Left ventricle myocardium inferior (tissue), 1 donor: Measurements from ENCODE around the gene TSPEAR. TPM values are rescaled to one million over a fixed set of nuclear protein-coding genes. Genes with fewer than 3 reads are reported as not detected.

Experiments used
- DNase-seq: peaks from one replicate; pipeline ENCODE4 v3.0.0-alpha.2; 2020
- H3K27ac ChIP-seq: fragments of 200-600 bp; replicated peaks from 2 replicates; pipeline ENCODE4 v1.8.0; 2021
- H3K27me3 ChIP-seq: fragments of 200-600 bp; 2 replicates; pipeline ENCODE4 v1.8.0; 2021; ENCODE audit warnings: low read depth
- H3K36me3 ChIP-seq: fragments of 200-600 bp; 2 replicates; pipeline ENCODE4 v1.8.0; 2021
- H3K4me1 ChIP-seq: fragments of 200-600 bp; 2 replicates; pipeline ENCODE4 v1.8.0; 2021
- H3K4me3 ChIP-seq: fragments of 200-600 bp; 2 replicates; pipeline ENCODE4 v1.8.0; 2021; ENCODE audit warnings: mild to moderate bottlenecking, moderate library complexity
- H3K9me3 ChIP-seq: fragments of 200-600 bp; replicated peaks from 2 replicates; pipeline ENCODE4 v1.8.0; 2021
- CTCF ChIP-seq: fragments of 200-600 bp; IDR thresholded peaks from 2 replicates; pipeline ENCODE4 v1.8.0; 2021; ENCODE audit warnings: antibody characterized with exemption, mild to moderate bottlenecking, borderline replicate concordance
- intact Hi-C: fragments of 100-400 bp; cut with micrococcal nuclease; formaldehyde crosslinking; loops from one replicate; pipeline ENCODE4 v1.11.0; 2022
- total RNA-seq: library from RNA; stranded (reverse); fragmentation: NEBNext Ultra II Directional; extraction: Animal tissue kit (Norgen Biotek cat#: 25700); gene quantifications from one replicate; pipeline ENCODE4 v1.2.1, GENCODE V29; 2021
- donor health status: DM: no; HTN: yes; CAD: no; lungs with severe emphysema.

The TSPEAR gene
- total RNA-seq, 1 donor from 2014 or later = 3.3 TPM

DNA sequence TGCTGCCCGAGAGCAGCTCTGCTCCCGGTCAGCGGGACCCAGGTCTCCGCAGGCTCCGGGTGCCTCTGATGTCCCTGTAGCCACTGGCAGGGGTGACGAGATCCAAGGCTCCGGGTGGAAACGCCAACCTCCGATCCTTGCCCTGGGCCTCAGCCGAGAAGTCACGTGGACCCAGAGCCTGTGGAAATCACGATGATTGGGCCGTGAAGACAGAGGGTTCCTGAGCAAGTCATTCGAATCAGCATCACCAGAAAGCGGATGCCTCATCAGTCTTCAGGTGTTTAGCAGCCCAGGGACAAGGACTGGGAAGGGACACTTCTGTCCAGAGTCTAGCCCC, 243.5 kb downstream of the TSPEAR start:
- Histone ChIP-seq H3K4me3 (no peak overlapping the region), H3K4me1 (no peaks in the 10 kb centered on the region), H3K36me3 (no peaks in the 10 kb centered on the region), H3K9me3 (no peaks in the 10 kb centered on the region), H3K27me3 (no peaks in the 10 kb centered on the region), H3K27ac (no peak overlapping the region)
- no peak for DNase-seq
- no peak for TF ChIP-seq CTCF
- intact Hi-C loops = no loop called here

GRCh38 chr21:44466996-44467858, 244.1 kb downstream of the TSPEAR start:
- TF ChIP-seq CTCF = no peak
- Histone ChIP-seq H3K4me3 (no peak overlapping the region), H3K36me3 (no peaks in the 10 kb centered on the region), H3K4me1 (no peaks in the 10 kb centered on the region), H3K27ac (no peak overlapping the region), H3K9me3 (no peaks in the 10 kb centered on the region), H3K27me3 (no peaks in the 10 kb centered on the region)
- intact Hi-C loops = no loop called here
- DNase-seq = no peak

DNA sequence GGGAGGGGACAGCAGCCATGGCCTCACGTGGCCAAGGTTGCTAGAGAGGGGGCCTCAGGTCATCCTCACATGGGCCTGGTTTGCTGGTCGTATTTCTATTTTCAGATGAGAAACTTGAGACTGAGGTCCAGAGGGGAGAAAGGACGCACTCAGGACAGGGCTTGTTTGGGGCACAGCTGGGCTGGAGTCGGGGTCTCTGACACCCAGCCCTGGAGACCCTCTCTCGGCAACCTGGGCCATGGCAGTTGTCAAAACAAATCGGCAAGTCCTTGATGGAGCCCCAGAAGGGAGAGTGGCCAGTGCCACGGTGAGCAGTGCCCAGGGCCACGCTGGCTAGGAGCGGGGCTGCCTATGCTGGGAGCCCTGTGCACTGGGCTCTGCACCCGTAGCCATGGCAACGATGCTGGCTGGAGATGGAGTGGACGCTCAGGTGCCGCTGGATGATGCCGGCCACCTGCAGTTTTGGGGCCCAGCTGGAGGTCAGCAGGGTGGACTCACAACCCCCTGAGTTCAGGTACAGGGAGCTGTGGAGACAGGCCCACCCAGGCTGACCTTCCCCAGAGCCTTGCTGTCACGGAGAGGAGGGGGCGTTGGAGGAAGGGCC, 244.9 kb downstream of the TSPEAR start:
- Histone ChIP-seq H3K9me3 (no peaks in the 10 kb centered on the region), H3K27me3 (no peaks in the 10 kb centered on the region), H3K4me3 (no peak overlapping the region), H3K27ac (no peak overlapping the region), H3K4me1 (no peaks in the 10 kb centered on the region), H3K36me3 (no peaks in the 10 kb centered on the region)
- no peak for TF ChIP-seq CTCF
- intact Hi-C loops = no loop called here
- no peak for DNase-seq

DNA sequence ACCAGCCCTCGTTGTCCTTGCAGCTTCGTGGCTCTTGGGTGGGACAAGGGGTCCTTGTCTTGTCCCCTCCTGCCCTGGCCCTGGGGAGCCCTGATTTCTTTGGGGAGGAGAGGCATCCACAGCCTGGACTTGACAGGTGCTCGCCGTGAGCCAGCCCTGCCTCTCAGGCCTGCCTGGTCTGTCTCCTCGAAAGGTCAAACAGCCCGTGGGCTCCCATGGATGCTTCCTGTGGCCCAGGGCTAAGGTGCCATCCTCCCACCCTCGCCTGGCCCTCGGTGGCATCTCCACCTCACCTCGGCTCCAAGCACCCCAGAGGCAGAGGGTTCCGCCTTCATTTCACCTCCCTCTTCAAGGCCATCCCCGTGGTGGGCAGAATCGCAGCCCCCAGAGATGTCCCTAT, 247.0 kb downstream of the TSPEAR start:
- no peak for DNase-seq
- H3K4me1 ChIP-seq = peaks cover 5% of the 10 kb centered on the region
- H3K4me3 ChIP-seq = no peak overlapping the region
- H3K9me3 ChIP-seq = no peaks in the 10 kb centered on the region
- no peaks in the 10 kb centered on the region for H3K36me3 ChIP-seq
- no peak overlapping the region for H3K27ac ChIP-seq
- no peak for TF ChIP-seq CTCF
- no peaks in the 10 kb centered on the region for H3K27me3 ChIP-seq
- intact Hi-C loops = no loop called here

- Histone ChIP-seq H3K4me1 (peaks cover 5% of the 10 kb centered on the region), H3K9me3 (no peaks in the 10 kb centered on the region), H3K27me3 (no peaks in the 10 kb centered on the region), H3K36me3 (no peaks in the 10 kb centered on the region), H3K4me3 (no peak overlapping the region), H3K27ac (no peak overlapping the region)
- DNase-seq = no peak
- TF ChIP-seq CTCF = no peak
- intact Hi-C loops = no loop called here
Measured at GRCh38 chr21:44463724-44464123, 247.6 kb downstream of the TSPEAR start.
